GM23338 (cell line): ENCODE data around the gene AFF1. TPM values are rescaled to one million over a fixed set of nuclear protein-coding genes. Genes with fewer than 3 reads are reported as not detected.

Experiments used
- ATAC-seq: fragments of 200-7000 bp; cut with Tn5 transposase; 3 replicates; pipeline ENCODE4 v1.9.1; 2020
- DNase-seq: peaks from one replicate; pipeline ENCODE4 v3.0.0-alpha.2; 2015; ENCODE audit warnings: low spot score
- H2AFZ ChIP-seq: fragments of 200-600 bp; sonication (generic); 2 replicates; pipeline ENCODE4 v1.8.0; 2016; ENCODE audit warnings: antibody characterized with exemption, mild to moderate bottlenecking, moderate library complexity
- H3F3A ChIP-seq: fragments of 200-600 bp; sonication (generic); replicated peaks from 2 replicates; pipeline ENCODE4 v1.8.0; 2017; ENCODE audit warnings: antibody characterized with exemption, mixed run types, low read depth
- H3K27ac ChIP-seq: fragments of 200-600 bp; sonication (generic); 2 replicates; pipeline ENCODE4 v1.6.1; 2016; ENCODE audit warnings: low read depth
- H3K27me3 ChIP-seq: fragments of 200-600 bp; sonication (generic); 2 replicates; pipeline ENCODE4 v1.8.0; 2016; ENCODE audit warnings: mild to moderate bottlenecking, mixed run types, moderate library complexity; ENCODE audit not compliant: insufficient read depth
- H3K36me3 ChIP-seq: fragments of 200-600 bp; sonication (generic); 2 replicates; pipeline ENCODE4 v1.8.0; 2016; ENCODE audit warnings: mild to moderate bottlenecking; ENCODE audit not compliant: insufficient read depth
- H3K4me1 ChIP-seq: fragments of 200-600 bp; sonication (generic); 2 replicates; pipeline ENCODE4 v1.8.0; 2016; ENCODE audit warnings: mild to moderate bottlenecking, moderate library complexity; ENCODE audit not compliant: insufficient read depth
- H3K4me2 ChIP-seq: fragments of 200-600 bp; sonication (generic); 2 replicates; pipeline ENCODE4 v1.7.1; 2017; ENCODE audit warnings: mixed run types
- H3K4me3 ChIP-seq: fragments of 200-600 bp; sonication (generic); 2 replicates; pipeline ENCODE4 v1.6.1; 2016; ENCODE audit warnings: mixed run types
- H3K79me2 ChIP-seq: fragments of 200-600 bp; sonication (generic); replicated peaks from 2 replicates; pipeline ENCODE4 v1.8.0; 2017; ENCODE audit warnings: mild to moderate bottlenecking; ENCODE audit not compliant: insufficient read depth
- H3K9me2 ChIP-seq: fragments of 200-600 bp; sonication (generic); 2 replicates; pipeline ENCODE4 v1.8.0; 2017; ENCODE audit not compliant: insufficient read depth
- H4K20me1 ChIP-seq: fragments of 200-600 bp; sonication (generic); replicated peaks from 2 replicates; pipeline ENCODE4 v1.8.0; 2017; ENCODE audit warnings: mild to moderate bottlenecking; ENCODE audit not compliant: insufficient read depth
- H3K27ac Mint-ChIP-seq: 2 replicates; pipeline ENCODE4 v1.8.0; 2020; ENCODE audit warnings: inconsistent platforms, mild to moderate bottlenecking, moderate library complexity, mixed read lengths
- H3K27me3 Mint-ChIP-seq: 3 replicates; pipeline ENCODE4 v1.8.0; 2022; ENCODE audit warnings: low read depth, mild to moderate bottlenecking, moderate library complexity, mixed read lengths, inconsistent platforms; ENCODE audit not compliant: insufficient read depth, poor library complexity
- H3K36me3 Mint-ChIP-seq: 3 replicates; pipeline ENCODE4 v1.8.0; 2021; ENCODE audit warnings: low read depth, mild to moderate bottlenecking, inconsistent platforms, moderate library complexity, mixed read lengths
- H3K4me1 Mint-ChIP-seq: 3 replicates; pipeline ENCODE4 v1.8.0; 2020; ENCODE audit warnings: mild to moderate bottlenecking, inconsistent platforms, mixed read lengths
- H3K4me3 Mint-ChIP-seq: 3 replicates; pipeline ENCODE4 v1.8.0; 2021; ENCODE audit warnings: moderate library complexity, mild to moderate bottlenecking, inconsistent platforms, mixed read lengths
- H3K9me3 Mint-ChIP-seq: 3 replicates; pipeline ENCODE4 v1.8.0; 2020; ENCODE audit warnings: moderate library complexity, mild to moderate bottlenecking, inconsistent platforms, mixed read lengths
- EZH2 ChIP-seq: fragments of 200-600 bp; sonication (generic); IDR thresholded peaks from one replicate; pipeline ENCODE4 v1.8.0; 2017; ENCODE audit warnings: antibody characterized with exemption, mild to moderate bottlenecking, low read depth; ENCODE audit not compliant: unreplicated experiment
- EZH2phosphoT487 ChIP-seq: fragments of 200-600 bp; sonication (generic); IDR thresholded peaks from one replicate; pipeline ENCODE4 v1.8.1; 2018; ENCODE audit warnings: antibody characterized with exemption; ENCODE audit not compliant: unreplicated experiment
- JUNB ChIP-seq: IDR thresholded peaks from one replicate; pipeline ENCODE4 v1.6.1; 2016; ENCODE audit warnings: antibody characterized with exemption; ENCODE audit not compliant: unreplicated experiment
- POLR2AphosphoS5 ChIP-seq: IDR thresholded peaks from 2 replicates; pipeline ENCODE4 v1.6.1; 2016; ENCODE audit warnings: antibody characterized with exemption, low read depth
- STAT1 ChIP-seq: IDR thresholded peaks from one replicate; pipeline ENCODE4 v1.6.1; 2016; ENCODE audit warnings: antibody characterized with exemption; ENCODE audit not compliant: unreplicated experiment
- ZNF114 ChIP-seq: fragments of 250-450 bp; sonication (Bioruptor Pico); IDR thresholded peaks from 2 replicates; pipeline ENCODE4 v1.5.0; 2020; ENCODE audit warnings: mild to moderate bottlenecking, moderate library complexity
- ZNF331 ChIP-seq: fragments of 250-450 bp; sonication (Bioruptor Pico); IDR thresholded peaks from 2 replicates; pipeline ENCODE4 v1.5.0; 2020; ENCODE audit warnings: low read depth, mild to moderate bottlenecking, moderate library complexity
- polyA plus RNA-seq: library from polyadenylated mRNA; unstranded; fragments of >200 nt; fragmentation: Nextera tagmentation; extraction: Ambion mirVana; gene quantifications from 2 replicates; pipeline ENCODE4 v1.2.1, GENCODE V29; 2016
- total RNA-seq: library from RNA; depleted of rRNA; stranded (reverse); fragments of >200 nt; shearing (Covaris generic); gene quantifications from 2 replicates; pipeline ENCODE4 v1.2.3, GENCODE V29; 2014
- TF ChIP-seq, protein P1 (sequence below): fragments of 250-450 bp; sonication (Bioruptor Pico); IDR thresholded peaks from 2 replicates; pipeline ENCODE4 v1.5.0; 2020; ENCODE audit warnings: mild to moderate bottlenecking, moderate library complexity
- TF ChIP-seq, protein P2 (sequence below): IDR thresholded peaks from 2 replicates; pipeline ENCODE4 v1.6.1; 2016; ENCODE audit warnings: antibody characterized with exemption

Gene AFF1
- total and polyA plus RNA-seq, 2 experiments from 2014 or later = 42.6 to 67.2 TPM

DNA sequence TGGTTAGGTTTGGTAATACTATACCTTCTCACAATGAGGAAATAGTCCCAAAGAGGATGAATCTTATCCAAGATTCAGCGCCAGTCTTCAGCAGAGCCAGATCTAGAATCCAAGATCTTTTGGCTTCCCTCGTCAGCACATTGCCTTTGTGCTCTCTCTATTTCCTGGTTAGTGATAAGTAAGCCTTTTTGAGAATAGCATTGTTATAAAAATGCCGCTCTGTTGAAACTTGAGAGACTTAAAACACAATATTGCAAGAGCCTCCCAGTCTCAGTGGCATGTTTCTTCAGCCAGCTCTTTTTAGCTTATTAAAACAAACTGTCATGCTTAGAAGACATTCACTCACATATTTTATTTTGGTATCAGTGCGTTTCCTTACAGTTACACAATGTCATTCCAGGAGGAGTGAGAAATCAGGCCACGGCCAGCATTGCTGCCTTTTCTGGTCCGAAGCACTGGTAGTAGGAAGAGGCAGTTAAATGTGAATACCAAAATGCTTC lies 144.2 kb downstream of the AFF1 start (continued):
- TF ChIP-seq, protein P1, sequence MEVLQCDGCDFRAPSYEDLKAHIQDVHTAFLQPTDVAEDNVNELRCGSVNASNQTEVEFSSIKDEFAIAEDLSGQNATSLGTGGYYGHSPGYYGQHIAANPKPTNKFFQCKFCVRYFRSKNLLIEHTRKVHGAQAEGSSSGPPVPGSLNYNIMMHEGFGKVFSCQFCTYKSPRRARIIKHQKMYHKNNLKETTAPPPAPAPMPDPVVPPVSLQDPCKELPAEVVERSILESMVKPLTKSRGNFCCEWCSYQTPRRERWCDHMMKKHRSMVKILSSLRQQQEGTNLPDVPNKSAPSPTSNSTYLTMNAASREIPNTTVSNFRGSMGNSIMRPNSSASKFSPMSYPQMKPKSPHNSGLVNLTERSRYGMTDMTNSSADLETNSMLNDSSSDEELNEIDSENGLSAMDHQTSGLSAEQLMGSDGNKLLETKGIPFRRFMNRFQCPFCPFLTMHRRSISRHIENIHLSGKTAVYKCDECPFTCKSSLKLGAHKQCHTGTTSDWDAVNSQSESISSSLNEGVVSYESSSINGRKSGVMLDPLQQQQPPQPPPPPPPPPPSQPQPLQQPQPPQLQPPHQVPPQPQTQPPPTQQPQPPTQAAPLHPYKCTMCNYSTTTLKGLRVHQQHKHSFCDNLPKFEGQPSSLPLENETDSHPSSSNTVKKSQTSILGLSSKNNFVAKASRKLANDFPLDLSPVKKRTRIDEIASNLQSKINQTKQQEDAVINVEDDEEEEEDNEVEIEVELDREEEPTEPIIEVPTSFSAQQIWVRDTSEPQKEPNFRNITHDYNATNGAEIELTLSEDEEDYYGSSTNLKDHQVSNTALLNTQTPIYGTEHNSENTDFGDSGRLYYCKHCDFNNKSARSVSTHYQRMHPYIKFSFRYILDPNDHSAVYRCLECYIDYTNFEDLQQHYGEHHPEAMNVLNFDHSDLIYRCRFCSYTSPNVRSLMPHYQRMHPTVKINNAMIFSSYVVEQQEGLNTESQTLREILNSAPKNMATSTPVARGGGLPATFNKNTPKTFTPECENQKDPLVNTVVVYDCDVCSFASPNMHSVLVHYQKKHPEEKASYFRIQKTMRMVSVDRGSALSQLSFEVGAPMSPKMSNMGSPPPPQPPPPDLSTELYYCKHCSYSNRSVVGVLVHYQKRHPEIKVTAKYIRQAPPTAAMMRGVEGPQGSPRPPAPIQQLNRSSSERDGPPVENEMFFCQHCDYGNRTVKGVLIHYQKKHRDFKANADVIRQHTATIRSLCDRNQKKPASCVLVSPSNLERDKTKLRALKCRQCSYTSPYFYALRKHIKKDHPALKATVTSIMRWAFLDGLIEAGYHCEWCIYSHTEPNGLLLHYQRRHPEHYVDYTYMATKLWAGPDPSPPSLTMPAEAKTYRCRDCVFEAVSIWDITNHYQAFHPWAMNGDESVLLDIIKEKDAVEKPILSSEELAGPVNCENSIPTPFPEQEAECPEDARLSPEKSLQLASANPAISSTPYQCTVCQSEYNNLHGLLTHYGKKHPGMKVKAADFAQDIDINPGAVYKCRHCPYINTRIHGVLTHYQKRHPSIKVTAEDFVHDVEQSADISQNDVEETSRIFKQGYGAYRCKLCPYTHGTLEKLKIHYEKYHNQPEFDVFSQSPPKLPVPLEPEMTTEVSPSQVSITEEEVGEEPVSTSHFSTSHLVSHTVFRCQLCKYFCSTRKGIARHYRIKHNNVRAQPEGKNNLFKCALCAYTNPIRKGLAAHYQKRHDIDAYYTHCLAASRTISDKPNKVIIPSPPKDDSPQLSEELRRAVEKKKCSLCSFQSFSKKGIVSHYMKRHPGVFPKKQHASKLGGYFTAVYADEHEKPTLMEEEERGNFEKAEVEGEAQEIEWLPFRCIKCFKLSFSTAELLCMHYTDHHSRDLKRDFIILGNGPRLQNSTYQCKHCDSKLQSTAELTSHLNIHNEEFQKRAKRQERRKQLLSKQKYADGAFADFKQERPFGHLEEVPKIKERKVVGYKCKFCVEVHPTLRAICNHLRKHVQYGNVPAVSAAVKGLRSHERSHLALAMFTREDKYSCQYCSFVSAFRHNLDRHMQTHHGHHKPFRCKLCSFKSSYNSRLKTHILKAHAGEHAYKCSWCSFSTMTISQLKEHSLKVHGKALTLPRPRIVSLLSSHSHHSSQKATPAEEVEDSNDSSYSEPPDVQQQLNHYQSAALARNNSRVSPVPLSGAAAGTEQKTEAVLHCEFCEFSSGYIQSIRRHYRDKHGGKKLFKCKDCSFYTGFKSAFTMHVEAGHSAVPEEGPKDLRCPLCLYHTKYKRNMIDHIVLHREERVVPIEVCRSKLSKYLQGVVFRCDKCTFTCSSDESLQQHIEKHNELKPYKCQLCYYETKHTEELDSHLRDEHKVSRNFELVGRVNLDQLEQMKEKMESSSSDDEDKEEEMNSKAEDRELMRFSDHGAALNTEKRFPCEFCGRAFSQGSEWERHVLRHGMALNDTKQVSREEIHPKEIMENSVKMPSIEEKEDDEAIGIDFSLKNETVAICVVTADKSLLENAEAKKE = no peak

DNA sequence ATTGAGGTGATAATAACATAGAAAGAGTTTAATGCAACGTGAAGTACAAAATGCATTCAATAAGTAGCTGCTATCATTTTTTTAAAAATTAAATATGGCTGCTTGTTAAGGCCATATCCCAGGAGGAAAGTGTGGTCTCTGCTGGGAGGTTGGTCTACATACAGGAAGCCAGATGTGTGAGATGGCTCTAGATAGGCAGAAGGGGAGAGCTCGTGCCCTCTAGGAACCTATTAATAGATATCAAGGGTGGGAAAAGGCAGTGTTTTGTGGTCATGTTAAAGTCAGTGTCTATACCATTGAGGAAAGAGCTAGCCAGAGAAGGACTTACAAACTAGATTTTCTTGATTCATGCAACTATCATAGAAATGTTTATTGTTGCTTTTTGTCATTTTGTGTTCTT lies 145.2 kb downstream of the AFF1 start:
- H3K4me1 Mint-ChIP-seq = peaks cover 30% of the 10 kb centered on the region
- Histone ChIP-seq H3K27ac (no peak overlapping the region), H4K20me1 (peaks cover 3% of the 10 kb centered on the region; the same call in 1 of the 2 replicates), H3K4me1 (peaks cover 32% of the 10 kb centered on the region), H3K27me3 (no peaks in the 10 kb centered on the region), H3F3A (no peaks in the 10 kb centered on the region), H3K36me3 (no peaks in the 10 kb centered on the region), H3K4me2 (no peak overlapping the region), H3K79me2 (peaks cover 75% of the 10 kb centered on the region), H2AFZ (no peak overlapping the region), H3K4me3 (no peak overlapping the region), H3K9me2 (no peaks in the 10 kb centered on the region)
- no peak for ATAC-seq
- H3K9me3 Mint-ChIP-seq = no peaks in the 10 kb centered on the region
- peaks cover 1% of the 10 kb centered on the region for H3K27me3 Mint-ChIP-seq
- no peak overlapping the region for H3K4me3 Mint-ChIP-seq
- no peak for DNase-seq
- peaks cover 5% of the 10 kb centered on the region; the same call in 1 of the 3 replicates for H3K36me3 Mint-ChIP-seq
- H3K27ac Mint-ChIP-seq = no peak overlapping the region
- TF ChIP-seq EZH2phosphoT487 = no peak
- TF ChIP-seq ZNF331 = no peak
- TF ChIP-seq, protein P1 = no peak
- TF ChIP-seq EZH2 = no peak
- TF ChIP-seq ZNF114 (CRISPR knock-in tag) = no peak
- TF ChIP-seq STAT1 = no peak
- TF ChIP-seq POLR2AphosphoS5 = no peak
- TF ChIP-seq JUNB = no peak
- TF ChIP-seq, protein P2, sequence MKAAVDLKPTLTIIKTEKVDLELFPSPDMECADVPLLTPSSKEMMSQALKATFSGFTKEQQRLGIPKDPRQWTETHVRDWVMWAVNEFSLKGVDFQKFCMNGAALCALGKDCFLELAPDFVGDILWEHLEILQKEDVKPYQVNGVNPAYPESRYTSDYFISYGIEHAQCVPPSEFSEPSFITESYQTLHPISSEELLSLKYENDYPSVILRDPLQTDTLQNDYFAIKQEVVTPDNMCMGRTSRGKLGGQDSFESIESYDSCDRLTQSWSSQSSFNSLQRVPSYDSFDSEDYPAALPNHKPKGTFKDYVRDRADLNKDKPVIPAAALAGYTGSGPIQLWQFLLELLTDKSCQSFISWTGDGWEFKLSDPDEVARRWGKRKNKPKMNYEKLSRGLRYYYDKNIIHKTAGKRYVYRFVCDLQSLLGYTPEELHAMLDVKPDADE = no peak
